ENCODE results near the gene RBMS3.

DNA sequence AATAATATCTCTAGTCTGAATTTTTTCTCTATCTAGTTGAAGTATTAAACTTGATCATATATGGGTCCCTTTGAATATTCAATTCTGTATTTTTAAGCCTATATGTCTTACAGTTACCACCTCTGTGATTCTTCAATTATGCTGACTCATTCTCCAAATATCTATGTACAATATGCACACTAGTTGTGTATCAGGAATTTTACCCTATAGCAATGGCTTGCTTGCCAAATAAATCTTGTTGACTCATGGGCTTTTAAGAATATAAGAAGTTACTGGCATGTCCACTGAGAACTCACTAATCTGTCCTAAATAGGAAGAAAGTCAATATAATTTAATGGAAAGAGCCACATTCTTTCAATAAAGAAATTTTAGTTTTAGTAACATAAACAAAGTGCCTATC lies 656.3 kb downstream of the RBMS3 start:
- TF ChIP-seq CTCF (IDR thresholded peaks at IDR 0.05; ENCODE audit: insufficient read depth, low read depth, low read length) (no peak), EZH2 (IDR thresholded peaks at IDR 0.05; ENCODE audit: insufficient read depth, low read length) (no peak)
